ENCODE measurements around the gene ZNF444.
"Not testable (repeated sequence)": the region's sequence is repeated elsewhere in the genome, so short reads cannot be mapped to it uniquely, and the experiment has no call there.

ZNF444 gene

GRCh38 chr19:56140583-56141416 lies at the start of gene ZNF444:
TSS of gene ZNF444 (plus strand) at chr19:56141287. CDS start at chr19:56146912, 5,625 bp downstream.
- peak; percentile 96 to 98 for DNase-seq (ENCODE audit: low read depth in 2 of 2, low spot score in 1 of 2)

- DNase-seq (ENCODE audit: low read depth in 2 of 2, low spot score in 1 of 2) = no peak
Measured at GRCh38 chr19:56091751-56092546, 49.1 kb upstream of the ZNF444 start.

DNA sequence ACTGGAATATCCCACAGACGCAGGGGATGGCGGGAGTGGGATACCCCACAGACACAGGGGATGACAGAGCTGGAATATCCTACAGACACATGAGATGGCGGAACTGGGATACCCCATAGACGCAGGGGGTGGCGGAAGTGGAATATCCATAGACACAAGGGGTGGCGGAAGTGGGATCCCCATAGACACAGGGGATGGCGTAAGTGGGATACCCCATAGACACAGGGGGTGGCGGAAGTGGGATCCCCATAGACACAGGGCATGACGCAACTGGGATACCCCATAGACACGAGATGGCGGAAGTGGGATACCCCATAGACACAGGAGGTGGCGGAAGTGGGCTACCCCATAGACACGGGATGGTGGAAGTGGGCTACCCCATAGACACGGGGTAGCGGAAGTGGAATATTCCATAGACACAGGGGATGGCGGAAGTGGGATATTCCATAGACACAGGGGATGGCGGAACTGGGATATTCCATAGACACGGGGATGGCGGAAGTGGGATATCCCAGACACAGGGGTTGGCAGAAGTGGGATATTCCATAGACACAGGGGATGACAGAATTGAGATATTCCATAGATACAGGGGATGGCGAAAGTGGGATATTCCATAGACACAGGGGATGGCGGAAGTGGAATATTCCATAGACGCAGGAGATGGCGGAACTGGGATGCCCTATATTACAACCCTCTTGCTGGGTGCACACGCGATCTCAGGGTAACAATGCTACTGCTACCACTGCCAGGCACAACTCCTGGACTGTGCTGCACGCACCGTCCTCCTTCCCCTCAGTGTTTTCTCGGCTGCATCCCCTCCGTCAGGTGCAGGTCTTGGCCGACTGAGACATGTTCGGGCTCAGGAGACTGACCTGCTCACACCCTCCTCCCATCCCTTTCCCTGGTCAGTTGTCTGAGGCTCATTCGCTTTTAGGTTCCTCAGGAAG lies 48.1 kb upstream of the ZNF444 start:
- DNase-seq (ENCODE audit: low read depth in 2 of 2, low spot score in 1 of 2) = no peak

DNA sequence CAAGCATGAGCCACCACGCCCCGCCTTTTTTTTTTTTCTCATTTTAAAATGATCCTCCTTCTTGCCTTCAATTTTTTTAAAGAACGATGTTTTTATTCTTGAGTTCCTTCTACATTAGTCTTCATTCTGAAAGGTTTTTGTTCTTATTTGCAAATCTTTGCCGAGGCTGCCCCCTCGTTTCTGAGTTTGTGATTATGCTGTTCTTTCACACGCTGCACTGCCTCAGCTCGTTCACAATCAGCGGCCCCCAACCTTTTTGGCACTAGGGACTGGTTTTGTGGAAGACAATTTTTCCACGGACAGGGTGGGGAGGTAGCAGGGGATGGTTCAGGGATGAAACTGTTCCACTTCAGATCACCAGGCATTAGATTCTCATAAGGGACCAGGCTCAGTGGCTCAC lies 46.6 kb upstream of the ZNF444 start:
- DNase-seq (ENCODE audit: low read depth in 2 of 2, low spot score in 1 of 2) = no peak

- DNase-seq (ENCODE audit: low read depth in 2 of 2, low spot score in 1 of 2) = no peak
Measured at GRCh38 chr19:56096665-56097064, 44.4 kb upstream of the ZNF444 start.

GRCh38 chr19:56097306-56097705 lies 43.8 kb upstream of the ZNF444 start:
- DNase-seq (ENCODE audit: low read depth in 2 of 2, low spot score in 1 of 2) = no peak

- DNase-seq (ENCODE audit: low read depth in 2 of 2, low spot score in 1 of 2) = no peak
Measured at GRCh38 chr19:56097776-56098175, 43.3 kb upstream of the ZNF444 start.

- not testable (repeated sequence) for DNase-seq (ENCODE audit: low read depth in 2 of 2, low spot score in 1 of 2)
Measured at GRCh38 chr19:56098237-56098636, 42.9 kb upstream of the ZNF444 start.

GRCh38 chr19:56098731-56099568 lies 42.1 kb upstream of the ZNF444 start:
- no peak for DNase-seq (ENCODE audit: low read depth in 2 of 2, low spot score in 1 of 2)

DNA sequence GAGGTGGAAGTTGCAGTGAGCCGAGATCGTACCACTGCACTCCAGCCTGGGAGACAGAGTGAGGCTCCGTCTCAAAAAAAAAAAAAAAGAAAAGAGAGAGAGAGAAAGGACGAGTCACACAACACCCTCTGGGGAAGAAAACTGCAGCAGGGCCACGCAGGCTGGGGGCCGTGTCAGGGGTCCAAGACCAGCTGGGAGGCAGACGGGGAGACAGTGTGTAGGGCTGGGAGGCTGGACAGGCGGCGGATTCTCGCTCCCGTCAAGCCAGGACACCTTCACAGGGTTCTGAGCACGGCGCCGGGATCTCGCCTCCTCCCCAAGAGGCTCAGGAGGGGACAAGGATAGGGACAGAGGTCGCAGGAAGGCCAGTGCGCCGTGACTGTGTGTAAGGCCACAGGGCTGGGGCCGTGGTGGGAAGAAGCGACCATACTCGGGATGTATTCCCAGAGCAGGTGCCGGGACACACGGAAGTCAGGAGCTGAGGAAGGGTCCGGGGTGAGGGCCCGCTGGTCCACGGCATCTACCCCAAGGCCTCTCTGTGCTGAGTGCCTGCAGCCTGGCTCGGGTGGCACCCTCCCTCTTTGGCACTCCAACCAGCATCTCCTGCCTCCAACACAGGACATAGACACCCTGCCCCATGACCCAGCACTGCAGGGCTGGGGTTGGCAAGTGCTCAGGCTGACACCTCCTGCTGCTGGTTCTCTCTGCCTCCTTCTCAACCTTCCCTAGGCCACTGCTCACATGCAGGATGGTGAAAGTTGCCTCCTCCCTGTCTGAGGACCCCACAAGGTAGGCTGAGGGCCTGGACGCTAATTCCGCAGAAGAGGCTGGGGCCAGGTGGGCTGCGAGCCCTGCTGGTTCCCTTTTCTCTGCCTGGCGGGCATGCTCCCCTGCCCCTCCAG lies 41.2 kb upstream of the ZNF444 start:
- DNase-seq (ENCODE audit: low read depth in 2 of 2, low spot score in 1 of 2) = no peak

GRCh38 chr19:56101095-56101494 lies 40.0 kb upstream of the ZNF444 start:
- no peak for DNase-seq (ENCODE audit: low read depth in 2 of 2, low spot score in 1 of 2)

- DNase-seq (ENCODE audit: low read depth in 2 of 2, low spot score in 1 of 2) = no peak
Measured at GRCh38 chr19:56101746-56102535, 39.1 kb upstream of the ZNF444 start.

DNA sequence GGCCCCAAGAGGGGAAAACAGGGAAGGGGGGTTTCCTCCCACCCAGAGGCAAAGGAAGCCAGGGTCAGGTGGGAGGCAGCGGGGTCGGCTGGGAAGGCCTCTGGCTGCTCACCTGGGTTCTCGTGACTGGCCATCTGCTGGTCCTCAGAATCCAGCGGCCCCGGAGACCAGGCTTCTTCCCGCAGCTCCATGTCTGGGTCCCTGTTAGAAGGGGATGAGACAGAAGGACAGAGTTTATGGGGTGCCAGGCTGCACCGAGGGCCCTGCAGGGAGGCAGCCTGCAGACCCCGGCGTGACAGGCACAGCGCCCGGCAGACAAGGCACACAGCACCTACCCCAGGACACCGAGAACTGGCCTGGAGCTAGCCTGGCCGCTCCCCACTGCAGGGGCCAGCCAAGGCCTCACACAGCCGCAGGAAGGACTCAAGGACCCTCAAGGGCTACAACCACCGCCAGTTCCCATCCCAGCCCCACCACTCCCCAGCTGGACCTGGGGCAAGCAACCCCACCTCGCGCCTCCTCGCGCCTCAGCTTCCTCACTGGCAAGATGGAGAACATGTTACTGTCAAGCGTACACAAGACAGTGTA lies 38.0 kb upstream of the ZNF444 start:
- no peak for DNase-seq (ENCODE audit: low read depth in 2 of 2, low spot score in 1 of 2)

GRCh38 chr19:56104423-56104822 lies 36.7 kb upstream of the ZNF444 start:
- DNase-seq (ENCODE audit: low read depth in 2 of 2, low spot score in 1 of 2) = no peak

DNA sequence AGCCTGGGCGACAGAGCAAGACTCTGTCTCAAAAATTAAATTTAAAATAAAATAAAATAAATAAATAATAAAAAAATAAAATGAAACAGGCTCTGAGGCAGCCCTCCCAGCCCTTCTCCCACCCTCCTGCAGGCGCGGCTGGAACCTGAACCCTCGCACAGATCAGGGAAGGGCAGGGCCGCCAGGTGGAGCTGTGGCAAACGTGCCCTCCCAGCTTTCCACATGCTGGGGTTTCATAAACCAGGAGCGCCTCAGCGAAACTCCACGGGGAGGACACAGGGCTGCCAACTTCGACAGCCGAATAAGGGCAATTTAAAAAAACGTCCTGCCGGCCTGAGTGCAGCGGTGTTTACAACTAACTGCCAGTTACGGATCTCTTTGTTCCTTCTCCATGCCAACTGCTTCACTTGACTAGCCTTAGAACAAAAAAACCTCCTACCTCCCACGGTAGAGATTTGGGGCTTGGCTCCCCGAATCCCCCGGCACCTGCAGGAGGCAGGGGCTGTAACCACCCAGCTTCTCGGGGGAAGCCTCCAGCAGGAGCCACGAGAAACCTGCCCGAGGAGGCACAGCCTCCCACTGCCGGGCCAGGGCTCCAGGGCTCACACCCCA lies 35.9 kb upstream of the ZNF444 start:
- DNase-seq (ENCODE audit: low read depth in 2 of 2, low spot score in 1 of 2) = peak in 1 of 2 donors; percentile 29

DNA sequence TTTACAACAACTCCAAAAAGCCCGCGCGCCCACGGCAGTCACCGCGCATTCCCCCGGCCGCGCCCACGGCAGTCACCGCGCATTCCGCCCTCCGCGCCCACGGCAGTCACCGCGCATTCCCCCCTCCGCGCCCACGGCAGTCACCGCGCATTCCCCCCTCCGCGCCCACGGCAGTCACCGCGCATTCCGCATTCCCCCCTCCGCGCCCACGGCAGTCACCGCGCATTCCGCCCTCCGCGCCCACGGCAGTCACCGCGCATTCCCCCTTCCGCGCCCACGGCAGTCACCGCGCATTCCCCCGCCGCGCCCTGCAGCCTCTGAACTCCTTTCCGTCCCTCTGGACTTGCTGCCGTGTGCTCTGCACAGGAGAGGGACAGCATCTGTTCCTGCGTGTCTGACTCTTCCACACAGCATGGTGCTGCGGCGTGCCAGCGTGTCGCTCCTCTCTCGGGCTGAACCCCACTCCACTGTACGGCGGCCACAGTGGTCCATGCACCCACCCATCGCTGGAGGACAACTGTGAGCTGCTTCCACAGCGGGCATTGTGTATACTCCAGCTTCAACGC lies 35.2 kb upstream of the ZNF444 start:
- not testable (repeated sequence) for DNase-seq (ENCODE audit: low read depth in 2 of 2, low spot score in 1 of 2)

DNA sequence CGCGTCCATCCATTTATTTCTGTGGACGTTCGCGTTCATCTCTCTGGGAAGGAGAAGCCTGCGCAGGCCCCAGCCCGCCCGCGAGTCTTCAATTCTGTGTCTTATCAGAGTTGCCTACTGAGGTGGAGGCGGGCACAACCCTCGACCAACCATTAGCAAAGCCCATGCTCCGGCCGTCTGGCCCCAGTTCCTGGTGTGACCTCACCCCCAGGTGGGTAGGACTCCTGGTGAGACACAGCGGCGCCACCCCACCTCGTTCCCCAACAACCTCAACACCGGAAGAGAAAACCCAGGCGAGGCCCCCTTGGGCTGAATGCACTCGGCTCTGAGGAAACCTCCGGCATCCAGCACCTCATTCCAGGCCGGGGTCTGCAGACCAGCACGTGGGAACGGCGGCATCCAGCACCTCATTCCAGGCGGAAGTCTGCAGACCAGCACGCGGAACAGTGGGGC lies 34.7 kb upstream of the ZNF444 start:
- DNase-seq (ENCODE audit: low read depth in 2 of 2, low spot score in 1 of 2) = no peak
